H9 (cell line): Measurements from ENCODE around the gene PPP2CA. TPM values are rescaled to one million over a fixed set of nuclear protein-coding genes. Genes with fewer than 3 reads are reported as not detected.

Experiments used
- DNase-seq: peaks from one replicate; pipeline ENCODE4 v3.0.0-alpha.2; 2017
- H2AFZ ChIP-seq: one replicate; pipeline ENCODE4 v1.6.1; 2013; ENCODE audit warnings: mild to moderate bottlenecking, low read length, control low read depth, moderate library complexity
- H2AK5ac ChIP-seq: 2 replicates; pipeline ENCODE4 v1.6.1; 2013; ENCODE audit warnings: low read length, control low read depth, mixed read lengths; ENCODE audit not compliant: insufficient read length
- H2BK120ac ChIP-seq: one replicate; pipeline ENCODE4 v1.6.1; 2013; ENCODE audit warnings: low read depth, mild to moderate bottlenecking, low read length, control low read depth, inconsistent platforms; ENCODE audit not compliant: poor library complexity, severe bottlenecking
- H2BK12ac ChIP-seq: 2 replicates; pipeline ENCODE4 v1.6.1; 2013; ENCODE audit warnings: low read length, control low read depth, mixed read lengths, low read depth; ENCODE audit not compliant: insufficient read length
- H2BK15ac ChIP-seq: 2 replicates; pipeline ENCODE4 v1.6.1; 2013; ENCODE audit warnings: low read depth, low read length, control low read depth
- H2BK20ac ChIP-seq: one replicate; pipeline ENCODE4 v1.6.1; 2013; ENCODE audit warnings: low read depth, mild to moderate bottlenecking, low read length, control low read depth, inconsistent platforms; ENCODE audit not compliant: poor library complexity, severe bottlenecking
- H2BK5ac ChIP-seq: 2 replicates; pipeline ENCODE4 v1.6.1; 2013; ENCODE audit warnings: low read length, control low read depth, mixed read lengths; ENCODE audit not compliant: insufficient read length
- H3K14ac ChIP-seq: 2 replicates; pipeline ENCODE4 v1.6.1; 2013; ENCODE audit warnings: low read length, control low read depth; ENCODE audit not compliant: insufficient read depth
- H3K18ac ChIP-seq: 2 replicates; pipeline ENCODE4 v1.6.1; 2013; ENCODE audit warnings: low read depth, mild to moderate bottlenecking, mixed read lengths, low read length, control low read depth; ENCODE audit not compliant: insufficient read length
- H3K23ac ChIP-seq: 2 replicates; pipeline ENCODE4 v1.6.1; 2013; ENCODE audit warnings: low read length, control low read depth, mixed read lengths, low read depth; ENCODE audit not compliant: insufficient read length
- H3K23me2 ChIP-seq: 2 replicates; pipeline ENCODE4 v1.6.1; 2013; ENCODE audit warnings: low read depth, mild to moderate bottlenecking, mixed read lengths, low read length, control low read depth; ENCODE audit not compliant: insufficient read length, poor library complexity, severe bottlenecking
- H3K27ac ChIP-seq: 2 replicates; pipeline ENCODE4 v1.5.1; 2013; ENCODE audit warnings: low read length, control low read depth, mixed read lengths, low read depth; ENCODE audit not compliant: insufficient read length
- H3K27me3 ChIP-seq: 2 replicates; pipeline ENCODE4 v1.6.1; 2013; ENCODE audit warnings: low read length, control low read depth, inconsistent platforms; ENCODE audit not compliant: insufficient read depth
- H3K4ac ChIP-seq: 2 replicates; pipeline ENCODE4 v1.6.1; 2013; ENCODE audit warnings: low read depth, mild to moderate bottlenecking, control low read depth, inconsistent platforms, low read length, moderate library complexity
- H3K4me1 ChIP-seq: 2 replicates; pipeline ENCODE4 v1.6.1; 2013; ENCODE audit warnings: low read length, control low read depth, inconsistent platforms; ENCODE audit not compliant: insufficient read depth
- H3K4me2 ChIP-seq: 2 replicates; pipeline ENCODE4 v1.6.1; 2013; ENCODE audit warnings: low read length, control low read depth, mixed read lengths; ENCODE audit not compliant: insufficient read length, insufficient read depth
- H3K56ac ChIP-seq: 2 replicates; pipeline ENCODE4 v1.6.1; 2013; ENCODE audit warnings: low read depth, mild to moderate bottlenecking, mixed read lengths, low read length, control low read depth; ENCODE audit not compliant: insufficient read length
- H3K79me1 ChIP-seq: 2 replicates; pipeline ENCODE4 v1.6.1; 2013; ENCODE audit warnings: low read depth, mild to moderate bottlenecking, moderate library complexity, low read length, control low read depth, inconsistent platforms; ENCODE audit not compliant: insufficient read depth, poor library complexity, severe bottlenecking
- H3K79me2 ChIP-seq: 2 replicates; pipeline ENCODE4 v1.6.1; 2013; ENCODE audit warnings: low read length, control low read depth, inconsistent platforms; ENCODE audit not compliant: insufficient read depth
- H3K9ac ChIP-seq: 2 replicates; pipeline ENCODE4 v1.6.1; 2013; ENCODE audit warnings: low read length, control low read depth, mixed read lengths; ENCODE audit not compliant: insufficient read length; ENCODE audit errors: extremely low read depth
- H3K9me3 ChIP-seq: one replicate; pipeline ENCODE4 v1.6.1; 2013; ENCODE audit warnings: low read depth, low read length, inconsistent platforms; ENCODE audit not compliant: control insufficient read depth
- H3T11ph ChIP-seq: one replicate; pipeline ENCODE4 v1.6.1; 2013; ENCODE audit warnings: mild to moderate bottlenecking, low read length, control low read depth, inconsistent platforms
- H4K20me1 ChIP-seq: one replicate; pipeline ENCODE4 v1.6.1; 2013; ENCODE audit not compliant: control insufficient read depth, insufficient read length, insufficient read depth
- H4K5ac ChIP-seq: 2 replicates; pipeline ENCODE4 v1.6.1; 2013; ENCODE audit warnings: low read depth, mild to moderate bottlenecking, mixed read lengths, low read length, control low read depth; ENCODE audit not compliant: insufficient read length
- H4K8ac ChIP-seq: replicated peaks from 2 replicates; pipeline ENCODE4 v1.6.1; 2013; ENCODE audit warnings: low read length, control low read depth, mixed read lengths, low read depth; ENCODE audit not compliant: insufficient read length
- H4K91ac ChIP-seq: 2 replicates; pipeline ENCODE4 v1.6.1; 2013; ENCODE audit warnings: low read depth, mild to moderate bottlenecking, moderate library complexity, mixed read lengths, low read length, control low read depth; ENCODE audit not compliant: insufficient read length
- H3K27ac Mint-ChIP-seq, 3 experiments: 2 replicates in 2 of 3; 3 replicates in 1 of 3; pipeline ENCODE4 v1.8.0; 2020 to 2021; ENCODE audit warnings: mixed read lengths in 3 of 3, mild to moderate bottlenecking in 1 of 3, moderate library complexity in 1 of 3
- H3K27me3 Mint-ChIP-seq: 2 replicates; pipeline ENCODE4 v1.8.0; 2021; ENCODE audit warnings: low read depth, mild to moderate bottlenecking, moderate library complexity, mixed read lengths
- H3K36me3 Mint-ChIP-seq, 3 experiments: 2 replicates in 2 of 3; 3 replicates in 1 of 3; pipeline ENCODE4 v1.8.0; 2020 to 2021; ENCODE audit warnings: low read depth in 3 of 3, mixed read lengths in 3 of 3; ENCODE audit not compliant: insufficient read depth in 1 of 3
- H3K4me1 Mint-ChIP-seq, 2 experiments: 2 replicates each; pipeline ENCODE4 v1.8.0; 2020; ENCODE audit warnings: mixed read lengths in 2 of 2
- H3K4me3 Mint-ChIP-seq, 2 experiments: 2 replicates in 1 of 2; 3 replicates in 1 of 2; pipeline ENCODE4 v1.8.0; 2020 to 2021; ENCODE audit warnings: mild to moderate bottlenecking in 2 of 2, mixed read lengths in 2 of 2, moderate library complexity in 1 of 2
- H3K9me3 Mint-ChIP-seq, 2 experiments: 2 replicates in 1 of 2; 3 replicates in 1 of 2; pipeline ENCODE4 v1.8.0; 2020; ENCODE audit warnings: mild to moderate bottlenecking in 2 of 2, mixed read lengths in 2 of 2, moderate library complexity in 1 of 2
- CTCF ChIP-seq: fragments of 200-600 bp; sonication (generic); conservative IDR thresholded peaks from 3 replicates; pipeline ENCODE4 v1.8.0; 2021; ENCODE audit warnings: antibody characterized with exemption, mild to moderate bottlenecking
- WGBS: extraction: QIAGEN DNeasy Blood & Tissue Kit; methylation state at CpG from one replicate; pipeline ENCODE4 v1.1.7; 2013; ENCODE audit warnings: missing lambda C conversion rate, low lambda C conversion rate, mixed read lengths; ENCODE audit not compliant: insufficient read length; ENCODE audit errors: extremely low coverage; 5-methylcytosine and 5-hydroxymethylcytosine counted together
- total RNA-seq: library from RNA; stranded (reverse); gene quantifications from 2 replicates; pipeline ENCODE4 v1.2.1, GENCODE V29; 2021

PPP2CA gene
- total RNA-seq, 1 experiment from 2014 or later, result 244 TPM

GRCh38 chr5:134226441-134227192 is 744 bp upstream of the PPP2CA start:
- H2AFZ ChIP-seq, result no peak overlapping the region
- H4K8ac ChIP-seq, result no peak overlapping the region
- DNase-seq, result no peak
- peak overlapping the region; percentile 86 for H3K18ac ChIP-seq
- no peak overlapping the region for H3K23ac ChIP-seq
- no peaks in the 10 kb centered on the region; a peak in 1 of 5 replicates for H3K9me3 Mint-ChIP-seq
- peak overlapping the region; percentile 97 for H3K4me3 Mint-ChIP-seq
- peaks cover 8% of the 10 kb centered on the region for H3K23me2 ChIP-seq
- H3T11ph ChIP-seq, result no peak overlapping the region
- H4K5ac ChIP-seq, result peak overlapping the region; percentile 54
- no peak overlapping the region for H2BK15ac ChIP-seq
- peak overlapping the region; percentile 91 for H3K14ac ChIP-seq
- H4K20me1 ChIP-seq, result no peaks in the 10 kb centered on the region
- no peaks in the 10 kb centered on the region for H3K27me3 Mint-ChIP-seq
- no peak overlapping the region for H4K91ac ChIP-seq
- no CpG with 5 or more reads among the region's 51 CpGs for WGBS
- peak overlapping the region; percentile 97 for H3K4me2 ChIP-seq
- H3K9ac ChIP-seq, result peak overlapping the region; percentile 85
- H3K27ac ChIP-seq, result peak overlapping the region; percentile 49
- H2BK120ac ChIP-seq, result no peak overlapping the region
- peaks cover 33 to 38% of the 10 kb centered on the region in 2 experiments for H3K4me1 Mint-ChIP-seq
- H2BK5ac ChIP-seq, result no peak overlapping the region
- H2BK12ac ChIP-seq, result no peak overlapping the region
- no peak overlapping the region for H3K56ac ChIP-seq
- no peak overlapping the region for H2BK20ac ChIP-seq
- H3K36me3 Mint-ChIP-seq, result peaks cover 10 to 29% (median 25%) of the 10 kb centered on the region in 3 experiments
- H3K27me3 ChIP-seq, result no peaks in the 10 kb centered on the region
- H3K9me3 ChIP-seq, result no peaks in the 10 kb centered on the region
- peaks cover 2% of the 10 kb centered on the region; the same call in 1 of the 2 replicates for H3K4me1 ChIP-seq
- H3K4ac ChIP-seq, result no peak overlapping the region
- TF ChIP-seq CTCF, result no peak
- H2AK5ac ChIP-seq, result no peak overlapping the region
- H3K27ac Mint-ChIP-seq, result peak overlapping the region; percentile 98 to 99 (median 99)
- H3K79me2 ChIP-seq, result peaks cover 37% of the 10 kb centered on the region
- H3K79me1 ChIP-seq, result no peaks in the 10 kb centered on the region
